Upper lobe of right lung (tissue), 1 donor: ENCODE data around the gene CD99. TPM values are rescaled to one million over a fixed set of nuclear protein-coding genes. Genes with fewer than 3 reads are reported as not detected.
A peak's percentile ranks its signal among the peaks of the same experiment; 100 is the strongest.
"Not testable (repeated sequence)": the region's sequence is repeated elsewhere in the genome, so short reads cannot be mapped to it uniquely, and the experiment has no call there.

Source experiments
- ATAC-seq: fragments of 200-7000 bp; cut with Tn5 transposase; one replicate; pipeline ENCODE4 v1.9.1; 2020; ENCODE audit warnings: mild to moderate bottlenecking, moderate library complexity
- DNase-seq: peaks from one replicate; pipeline ENCODE4 v3.0.0-alpha.2; 2020
- H3K27ac ChIP-seq: fragments of 200-600 bp; one replicate; pipeline ENCODE4 v1.8.0; 2022
- H3K27me3 ChIP-seq: fragments of 200-600 bp; one replicate; pipeline ENCODE4 v1.8.0; 2022; ENCODE audit warnings: mild to moderate bottlenecking
- H3K36me3 ChIP-seq: fragments of 200-600 bp; one replicate; pipeline ENCODE4 v1.8.0; 2022
- H3K4me1 ChIP-seq: fragments of 200-600 bp; one replicate; pipeline ENCODE4 v1.8.0; 2022
- H3K4me3 ChIP-seq: fragments of 200-600 bp; one replicate; pipeline ENCODE4 v1.8.0; 2022; ENCODE audit warnings: mild to moderate bottlenecking
- H3K9me3 ChIP-seq: fragments of 200-600 bp; one replicate; pipeline ENCODE4 v1.8.0; 2022
- intact Hi-C: fragments of 100-400 bp; cut with DNase I; formaldehyde crosslinking; loops from one replicate; pipeline ENCODE4 v1.11.0; 2022
- total RNA-seq: library from RNA; stranded (reverse); fragmentation: NEBNext Ultra II Directional; extraction: Animal tissue kit (Norgen Biotek cat#: 25700); gene quantifications from one replicate; pipeline ENCODE4 v1.2.1, GENCODE V29; 2021
- TF ChIP-seq, protein P1 (sequence below): fragments of 200-600 bp; IDR thresholded peaks from one replicate; pipeline ENCODE4 v1.8.0; 2022; ENCODE audit warnings: antibody characterized with exemption
- donor health status: DM: no; HTN: yes; CAD: no; lungs with severe emphysema.

CD99 gene
- total RNA-seq, 1 donor from 2014 or later, result 242 TPM

GRCh38 chrX:2740672-2741071 is 49.6 kb downstream of the CD99 start:
- DNase-seq (no peak), ATAC-seq (no peak)
- Histone ChIP-seq H3K27me3 (no peaks in the 10 kb centered on the region), H3K9me3 (no peaks in the 10 kb centered on the region), H3K4me1 (no peaks in the 10 kb centered on the region), H3K4me3 (no peak overlapping the region), H3K27ac (no peak overlapping the region), H3K36me3 (peaks cover 42% of the 10 kb centered on the region)
- TF ChIP-seq, protein P1, sequence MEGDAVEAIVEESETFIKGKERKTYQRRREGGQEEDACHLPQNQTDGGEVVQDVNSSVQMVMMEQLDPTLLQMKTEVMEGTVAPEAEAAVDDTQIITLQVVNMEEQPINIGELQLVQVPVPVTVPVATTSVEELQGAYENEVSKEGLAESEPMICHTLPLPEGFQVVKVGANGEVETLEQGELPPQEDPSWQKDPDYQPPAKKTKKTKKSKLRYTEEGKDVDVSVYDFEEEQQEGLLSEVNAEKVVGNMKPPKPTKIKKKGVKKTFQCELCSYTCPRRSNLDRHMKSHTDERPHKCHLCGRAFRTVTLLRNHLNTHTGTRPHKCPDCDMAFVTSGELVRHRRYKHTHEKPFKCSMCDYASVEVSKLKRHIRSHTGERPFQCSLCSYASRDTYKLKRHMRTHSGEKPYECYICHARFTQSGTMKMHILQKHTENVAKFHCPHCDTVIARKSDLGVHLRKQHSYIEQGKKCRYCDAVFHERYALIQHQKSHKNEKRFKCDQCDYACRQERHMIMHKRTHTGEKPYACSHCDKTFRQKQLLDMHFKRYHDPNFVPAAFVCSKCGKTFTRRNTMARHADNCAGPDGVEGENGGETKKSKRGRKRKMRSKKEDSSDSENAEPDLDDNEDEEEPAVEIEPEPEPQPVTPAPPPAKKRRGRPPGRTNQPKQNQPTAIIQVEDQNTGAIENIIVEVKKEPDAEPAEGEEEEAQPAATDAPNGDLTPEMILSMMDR, result no peak
- intact Hi-C loops, result no loop called here

GRCh38 chrX:2741386-2741785 is 50.3 kb downstream of the CD99 start:
- ATAC-seq (no peak), DNase-seq (no peak)
- H3K27ac ChIP-seq, result no peak overlapping the region
- intact Hi-C loops, result no loop called here
- H3K9me3 ChIP-seq, result no peaks in the 10 kb centered on the region
- H3K36me3 ChIP-seq, result peaks cover 39% of the 10 kb centered on the region
- no peaks in the 10 kb centered on the region for H3K4me1 ChIP-seq
- no peak overlapping the region for H3K4me3 ChIP-seq
- no peaks in the 10 kb centered on the region for H3K27me3 ChIP-seq
- TF ChIP-seq, protein P1, result no peak

DNA sequence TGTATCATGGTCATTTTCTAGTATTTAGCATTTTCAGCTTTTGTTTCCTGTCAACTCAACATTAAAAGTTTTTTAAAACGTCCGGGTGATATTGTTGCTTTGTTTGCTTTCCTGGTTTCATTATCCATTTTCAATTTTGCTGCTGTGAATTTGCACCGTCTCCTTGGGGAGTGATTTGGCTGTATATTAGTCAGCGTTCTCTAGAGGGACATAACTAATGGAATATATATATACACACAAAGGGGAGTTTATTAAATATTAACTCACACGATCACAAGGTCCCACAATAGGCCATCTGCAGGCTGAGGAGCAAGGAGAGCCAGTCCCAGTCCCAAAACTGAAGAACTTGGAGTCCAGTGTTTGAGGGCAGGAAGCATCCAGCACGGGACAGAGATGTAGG is 55.2 kb downstream of the CD99 start:
- intact Hi-C loops, H3K27ac ChIP-seq, H3K4me3 ChIP-seq, ATAC-seq, H3K4me1 ChIP-seq, H3K9me3 ChIP-seq, H3K27me3 ChIP-seq: not testable (repeated sequence)
- H3K36me3 ChIP-seq, result peaks cover 10% of the 10 kb centered on the region
- DNase-seq, result peak; percentile 10

- Histone ChIP-seq H3K9me3 (no peaks in the 10 kb centered on the region), H3K36me3 (no peaks in the 10 kb centered on the region), H3K4me1 (no peaks in the 10 kb centered on the region), H3K27ac (no peak overlapping the region), H3K27me3 (no peaks in the 10 kb centered on the region), H3K4me3 (no peak overlapping the region)
- TF ChIP-seq, protein P1, result no peak
- DNase-seq, result no peak
- intact Hi-C loops, result no loop called here
- ATAC-seq, result no peak
Measured at GRCh38 chrX:2748171-2748814, 57.2 kb downstream of the CD99 start.

- DNase-seq, result no peak
- TF ChIP-seq, protein P1, result no peak
- Histone ChIP-seq H3K36me3 (no peaks in the 10 kb centered on the region), H3K9me3 (no peaks in the 10 kb centered on the region), H3K4me1 (no peaks in the 10 kb centered on the region), H3K27me3 (no peaks in the 10 kb centered on the region), H3K27ac (no peak overlapping the region), H3K4me3 (no peak overlapping the region)
- intact Hi-C loops, result no loop called here
- no peak for ATAC-seq
Measured at GRCh38 chrX:2748815-2749188, 57.7 kb downstream of the CD99 start.

DNA sequence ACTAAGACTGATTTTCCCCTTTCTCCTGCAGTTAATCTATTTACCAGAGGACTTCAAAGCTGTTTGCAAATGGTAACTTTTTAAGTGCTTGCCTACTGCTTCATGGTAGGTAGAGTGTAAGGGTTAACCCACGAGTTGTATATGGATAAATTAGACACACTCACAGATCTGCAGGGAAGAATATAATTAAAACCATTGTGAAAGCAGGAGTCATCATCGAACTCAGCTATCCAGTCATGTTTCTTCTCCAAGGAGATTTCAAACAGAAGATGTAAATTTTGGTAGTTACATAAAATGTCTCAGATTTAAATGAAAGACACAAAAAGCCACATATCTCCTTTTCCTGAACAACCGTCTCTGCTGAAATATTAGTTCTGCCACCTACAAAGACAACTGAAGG is 60.2 kb downstream of the CD99 start:
- TF ChIP-seq, protein P1, result no peak
- Histone ChIP-seq H3K4me3 (no peak overlapping the region), H3K27me3 (no peaks in the 10 kb centered on the region), H3K4me1 (no peaks in the 10 kb centered on the region), H3K36me3 (no peaks in the 10 kb centered on the region), H3K27ac (no peak overlapping the region), H3K9me3 (no peaks in the 10 kb centered on the region)
- DNase-seq (no peak), ATAC-seq (no peak)
- intact Hi-C loops, result no loop called here

- H3K4me3 ChIP-seq, H3K27ac ChIP-seq, DNase-seq, intact Hi-C loops, H3K9me3 ChIP-seq, H3K36me3 ChIP-seq, H3K27me3 ChIP-seq, H3K4me1 ChIP-seq: not testable (repeated sequence)
- peak; percentile 42 for ATAC-seq
Measured at GRCh38 chrX:2751874-2752300, 60.8 kb downstream of the CD99 start, which contains the start of gene XG. XG (plus strand) TSS chrX:2752040; CDS start chrX:2752275, 235 bp downstream.

GRCh38 chrX:2752441-2752840 is 61.3 kb downstream of the CD99 start:
- ATAC-seq, DNase-seq, H3K27ac ChIP-seq, intact Hi-C loops, H3K9me3 ChIP-seq, H3K4me1 ChIP-seq, H3K27me3 ChIP-seq, H3K4me3 ChIP-seq, H3K36me3 ChIP-seq: not testable (repeated sequence)

GRCh38 chrX:2755163-2755715 is 64.1 kb downstream of the CD99 start:
- intact Hi-C loops, DNase-seq, H3K36me3 ChIP-seq, H3K4me1 ChIP-seq, H3K9me3 ChIP-seq, H3K27ac ChIP-seq, H3K27me3 ChIP-seq, H3K4me3 ChIP-seq, ATAC-seq: not testable (repeated sequence)
